CD14-positive monocyte (primary cell): Measurements from ENCODE around the gene CTNNA3. TPM values are rescaled to one million over a fixed set of nuclear protein-coding genes. Genes with fewer than 3 reads are reported as not detected.

Source experiments
- DNase-seq, 3 donors: peaks; one replicate each; pipeline ENCODE4 v3.0.0-alpha.2; 2011 to 2022
- H2AFZ ChIP-seq: 2 replicates; pipeline ENCODE4 v1.6.0; 2012; ENCODE audit warnings: mild to moderate bottlenecking, low read depth, low read length, inconsistent platforms; ENCODE audit not compliant: insufficient read depth, poor library complexity, severe bottlenecking
- H3K27ac ChIP-seq, 2 donors: 1 replicate in 1 of 2; 2 replicates in 1 of 2; pipeline ENCODE4 v1.5.1; 2012 to 2013; ENCODE audit warnings: low read length in 2 of 2, control low read depth in 1 of 2, inconsistent platforms in 1 of 2, low read depth in 1 of 2, mild to moderate bottlenecking in 1 of 2
- H3K27me3 ChIP-seq, 2 donors: one replicate each; pipeline versions ENCODE4 v1.6.0 to v1.6.1; 2011 to 2013; ENCODE audit warnings: low read length in 2 of 2; ENCODE audit not compliant: control insufficient read depth in 2 of 2, insufficient read depth in 2 of 2
- H3K36me3 ChIP-seq, 2 donors: replicated peaks in 1 of 2; 1 replicate in 1 of 2; 2 replicates in 1 of 2; pipeline versions ENCODE4 v1.5.1 to v1.6.1; 2012 to 2013; ENCODE audit warnings: low read length in 2 of 2, control low read depth in 1 of 2, inconsistent platforms in 1 of 2, mild to moderate bottlenecking in 1 of 2; ENCODE audit not compliant: insufficient read depth in 2 of 2, control insufficient read depth in 1 of 2
- H3K4me1 ChIP-seq, 2 donors: 1 replicate in 1 of 2; 2 replicates in 1 of 2; pipeline versions ENCODE4 v1.5.1 to v1.6.1; 2012 to 2013; ENCODE audit warnings: low read length in 2 of 2, control low read depth in 1 of 2, inconsistent platforms in 1 of 2, mild to moderate bottlenecking in 1 of 2, moderate library complexity in 1 of 2; ENCODE audit not compliant: insufficient read depth in 2 of 2, control insufficient read depth in 1 of 2
- H3K4me2 ChIP-seq: replicated peaks from 2 replicates; pipeline ENCODE3; 2012; ENCODE audit warnings: low read length, moderate library complexity, mild to moderate bottlenecking; ENCODE audit not compliant: poor library complexity, severe bottlenecking; ENCODE audit errors: extremely low read depth
- H3K4me3 ChIP-seq, 3 experiments: fragments of 200-600 bp in 1 of 3; sonication (generic) in 1 of 3; replicated peaks in 1 of 3; 1 replicate in 2 of 3; 2 replicates in 1 of 3; pipeline ENCODE4 v1.5.1; 2011 to 2013; ENCODE audit warnings: low read length in 3 of 3, mild to moderate bottlenecking in 3 of 3, control low read depth in 2 of 3, low read depth in 2 of 3, inconsistent platforms in 1 of 3, moderate library complexity in 1 of 3
- H3K79me2 ChIP-seq: 2 replicates; pipeline ENCODE4 v1.6.0; 2012; ENCODE audit warnings: mild to moderate bottlenecking, control low read depth, inconsistent platforms, low read length, moderate library complexity; ENCODE audit not compliant: insufficient read depth
- H3K9ac ChIP-seq: 2 replicates; pipeline ENCODE4 v1.6.0; 2017; ENCODE audit warnings: low read length, mild to moderate bottlenecking; ENCODE audit not compliant: insufficient read depth, poor library complexity, severe bottlenecking
- H3K9me3 ChIP-seq, 2 donors: replicated peaks in 1 of 2; 1 replicate in 1 of 2; 2 replicates in 1 of 2; pipeline versions ENCODE4 v1.5.1 to v1.6.1; 2012 to 2013; ENCODE audit warnings: low read length in 2 of 2, control low read depth in 1 of 2; ENCODE audit not compliant: control insufficient read depth in 1 of 2, insufficient read depth in 1 of 2
- H4K20me1 ChIP-seq: 2 replicates; pipeline ENCODE4 v1.6.0; 2012; ENCODE audit warnings: mild to moderate bottlenecking, low read length, control low read depth, moderate library complexity; ENCODE audit not compliant: insufficient read depth
- H3K27ac Mint-ChIP-seq, 7 donors: one replicate each; pipeline ENCODE4 v1.8.0; 2020; ENCODE audit warnings: mild to moderate bottlenecking in 7 of 7, mixed read lengths in 7 of 7, moderate library complexity in 6 of 7, inconsistent platforms in 2 of 7
- H3K27me3 Mint-ChIP-seq, 3 donors: one replicate each; pipeline ENCODE4 v1.8.0; 2021 to 2022; ENCODE audit warnings: low read depth in 3 of 3, mild to moderate bottlenecking in 3 of 3, mixed read lengths in 3 of 3, moderate library complexity in 3 of 3, inconsistent platforms in 1 of 3
- H3K36me3 Mint-ChIP-seq, 2 donors: one replicate each; pipeline ENCODE4 v1.8.0; 2020; ENCODE audit warnings: mixed read lengths in 2 of 2, inconsistent platforms in 1 of 2, mild to moderate bottlenecking in 1 of 2
- H3K4me1 Mint-ChIP-seq: one replicate; pipeline ENCODE4 v1.8.0; 2020; ENCODE audit warnings: mild to moderate bottlenecking, mixed read lengths
- H3K4me3 Mint-ChIP-seq, 2 donors: one replicate each; pipeline ENCODE4 v1.8.0; 2020; ENCODE audit warnings: mild to moderate bottlenecking in 2 of 2, mixed read lengths in 2 of 2, moderate library complexity in 1 of 2
- H3K9me3 Mint-ChIP-seq, 7 donors: one replicate each; pipeline ENCODE4 v1.8.0; 2020 to 2022; ENCODE audit warnings: mixed read lengths in 7 of 7, mild to moderate bottlenecking in 6 of 7, moderate library complexity in 6 of 7, inconsistent platforms in 2 of 7
- CTCF ChIP-seq: fragments of 200-600 bp; IDR thresholded peaks from one replicate; pipeline ENCODE4 v1.8.0; 2022; ENCODE audit warnings: antibody characterized with exemption, mild to moderate bottlenecking
- WGBS: methylation state at CpG from one replicate; pipeline ENCODE4 v1.1.5; 2013; ENCODE audit warnings: missing lambda C conversion rate; ENCODE audit not compliant: insufficient coverage; 5-methylcytosine and 5-hydroxymethylcytosine counted together
- intact Hi-C, 2 donors: fragments of 100-400 bp; cut with micrococcal nuclease; formaldehyde crosslinking; loops; one replicate each; pipeline versions ENCODE4 v1.15.0 to v1.15.1; 2023
- polyA plus RNA-seq, 3 donors: library from polyadenylated mRNA; depleted of rRNA in 1 of 3; unstranded in 2 of 3; stranded (reverse) in 1 of 3; fragments of 300-500 nt in 2 of 3; fragments of >200 nt in 1 of 3; fragmentation: Illumina TruSeq in 2 of 3; gene quantifications; 1 replicate in 2 of 3; 2 replicates in 1 of 3; pipeline ENCODE4 v1.2.3, GENCODE V29; 2012 to 2021

CTNNA3 gene
- polyA plus RNA-seq, 3 donors: not detected

DNA sequence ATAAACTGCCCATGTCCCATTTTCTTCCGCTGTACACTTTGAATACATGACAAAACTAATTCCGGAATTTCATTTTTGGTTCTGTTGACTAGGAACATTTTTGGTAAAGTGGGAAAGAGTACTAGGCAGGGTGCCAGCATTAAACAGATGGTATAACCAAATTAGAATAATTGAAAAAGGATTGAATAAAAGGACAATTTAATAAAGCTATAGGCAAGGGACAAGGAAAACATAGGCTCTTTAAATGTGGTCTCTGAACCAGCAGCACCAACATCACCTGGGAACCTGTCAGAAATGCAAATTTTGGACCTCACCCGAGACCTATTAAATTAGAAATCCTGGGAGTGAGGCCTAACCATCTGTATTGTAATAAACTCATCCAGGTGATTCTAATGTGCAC lies 393.3 kb downstream of the CTNNA3 start:
- no peaks in the 10 kb centered on the region for H3K4me1 Mint-ChIP-seq
- Histone ChIP-seq H3K36me3 (no peaks in the 10 kb centered on the region), H2AFZ (no peak overlapping the region), H3K79me2 (no peaks in the 10 kb centered on the region), H3K9ac (no peak overlapping the region), H3K4me1 (no peaks in the 10 kb centered on the region), H3K27ac (no peak overlapping the region), H4K20me1 (no peaks in the 10 kb centered on the region), H3K27me3 (no peaks in the 10 kb centered on the region), H3K9me3 (no peaks in the 10 kb centered on the region), H3K4me3 (no peak overlapping the region), H3K4me2 (no peak overlapping the region)
- peaks cover 0 to 3% (median 2%) of the 10 kb centered on the region in 7 donors for H3K9me3 Mint-ChIP-seq
- intact Hi-C loops: no loop called here
- no peak for TF ChIP-seq CTCF
- 100% methylated on average over 1 of the region's 3 CpGs for WGBS
- no peak overlapping the region for H3K4me3 Mint-ChIP-seq
- no peak for DNase-seq
- H3K36me3 Mint-ChIP-seq: no peaks in the 10 kb centered on the region
- H3K27me3 Mint-ChIP-seq: peaks cover 0 to 2% (median 0%) of the 10 kb centered on the region in 3 donors
- no peak overlapping the region for H3K27ac Mint-ChIP-seq

GRCh38 chr10:67299761-67300160 lies 396.2 kb downstream of the CTNNA3 start:
- Mint-ChIP-seq H3K9me3 (peaks cover 0 to 3% (median 2%) of the 10 kb centered on the region in 7 donors), H3K4me1 (no peaks in the 10 kb centered on the region), H3K4me3 (no peak overlapping the region), H3K27me3 (peaks cover 0 to 2% (median 0%) of the 10 kb centered on the region in 3 donors), H3K27ac (no peak overlapping the region), H3K36me3 (no peaks in the 10 kb centered on the region)
- no peaks in the 10 kb centered on the region for H3K79me2 ChIP-seq
- no peaks in the 10 kb centered on the region for H3K27me3 ChIP-seq
- DNase-seq: no peak
- no peaks in the 10 kb centered on the region for H3K9me3 ChIP-seq
- intact Hi-C loops: no loop called here
- TF ChIP-seq CTCF: no peak
- no peaks in the 10 kb centered on the region for H3K36me3 ChIP-seq
- WGBS: no CpG with 5 or more reads among the region's 1 CpG
- H3K9ac ChIP-seq: no peak overlapping the region
- no peak overlapping the region for H3K27ac ChIP-seq
- H3K4me3 ChIP-seq: no peak overlapping the region
- no peaks in the 10 kb centered on the region for H4K20me1 ChIP-seq
- H2AFZ ChIP-seq: no peak overlapping the region
- no peak overlapping the region for H3K4me2 ChIP-seq
- H3K4me1 ChIP-seq: no peaks in the 10 kb centered on the region
